Esophagus (tissue), 2 donors: ENCODE measurements around the gene MMP12. TPM values are rescaled to one million over a fixed set of nuclear protein-coding genes. Genes with fewer than 3 reads are reported as not detected.

Experiments used
- H3K27ac ChIP-seq, 2 donors: one replicate each; pipeline ENCODE4 v1.5.1; 2013; ENCODE audit warnings: low read depth in 2 of 2, mild to moderate bottlenecking in 2 of 2, inconsistent platforms in 1 of 2, low read length in 1 of 2, moderate library complexity in 1 of 2
- H3K27me3 ChIP-seq, 2 donors: one replicate each; pipeline ENCODE4 v1.6.1; 2013; ENCODE audit warnings: low read length in 2 of 2, control low read depth in 1 of 2, mild to moderate bottlenecking in 1 of 2; ENCODE audit not compliant: insufficient read depth in 2 of 2, control insufficient read depth in 1 of 2
- H3K36me3 ChIP-seq, 2 donors: one replicate each; pipeline ENCODE4 v1.6.1; 2013; ENCODE audit warnings: low read length in 1 of 2; ENCODE audit not compliant: control insufficient read depth in 2 of 2, insufficient read depth in 2 of 2
- H3K4me1 ChIP-seq, 2 donors: one replicate each; pipeline ENCODE4 v1.6.1; 2013; ENCODE audit warnings: low read length in 1 of 2; ENCODE audit not compliant: control insufficient read depth in 2 of 2, insufficient read depth in 2 of 2
- H3K4me3 ChIP-seq, 2 donors: one replicate each; pipeline ENCODE4 v1.5.1; 2013; ENCODE audit warnings: low read length in 2 of 2, mild to moderate bottlenecking in 2 of 2, low read depth in 1 of 2, moderate library complexity in 1 of 2
- H3K9me3 ChIP-seq, 2 donors: one replicate each; pipeline ENCODE4 v1.6.1; 2013; ENCODE audit warnings: mild to moderate bottlenecking in 2 of 2, low read depth in 1 of 2, low read length in 1 of 2, moderate library complexity in 1 of 2; ENCODE audit not compliant: control insufficient read depth in 2 of 2, insufficient read depth in 1 of 2
- WGBS, 2 donors: extraction: QIAGEN DNeasy Blood & Tissue Kit; methylation state at CpG; one replicate each; pipeline ENCODE4 v1.1.7; 2013; 5-methylcytosine and 5-hydroxymethylcytosine counted together
- polyA plus RNA-seq, 2 donors: library from polyadenylated mRNA; stranded (reverse); fragments of 200-250 nt; gene quantifications; one replicate each; pipeline ENCODE4 v1.2.3, GENCODE V29; 2013
- donor health status: healthy with polysubstance abuse.
- donor health status: Bipolar disorder and iron deficiency.

Gene MMP12
- polyA plus RNA-seq, 2 donors, result 0.62 TPM; not detected in 1

DNA sequence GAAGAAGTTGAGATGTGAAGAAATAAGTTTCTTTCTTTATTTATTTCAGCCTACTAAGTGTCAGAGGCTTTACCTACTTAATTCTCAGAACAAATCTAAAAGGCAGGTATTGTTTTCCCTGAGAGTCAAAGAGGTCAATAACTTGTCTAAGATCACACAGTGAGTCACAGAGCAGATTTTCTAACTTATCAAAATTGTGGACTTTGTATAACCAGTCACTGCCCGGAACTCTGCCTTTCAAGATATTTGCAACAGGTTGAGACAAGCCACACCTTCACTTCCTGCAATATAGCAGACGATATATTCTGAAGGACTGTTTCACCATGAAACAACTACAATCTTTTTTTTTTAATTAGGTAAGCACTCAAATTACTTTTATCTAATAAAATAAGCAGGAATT lies 20.8 kb downstream of the MMP12 start:
- 41 to 43% methylated on average over 2 of the region's 2 CpGs for whole genome bisulfite sequencing, 2 donors
- Histone ChIP-seq H3K4me3 (no peak overlapping the region), H3K9me3 (no peaks in the 10 kb centered on the region), H3K27ac (no peak overlapping the region), H3K27me3 (no peaks in the 10 kb centered on the region), H3K4me1 (no peaks in the 10 kb centered on the region), H3K36me3 (no peaks in the 10 kb centered on the region)

DNA sequence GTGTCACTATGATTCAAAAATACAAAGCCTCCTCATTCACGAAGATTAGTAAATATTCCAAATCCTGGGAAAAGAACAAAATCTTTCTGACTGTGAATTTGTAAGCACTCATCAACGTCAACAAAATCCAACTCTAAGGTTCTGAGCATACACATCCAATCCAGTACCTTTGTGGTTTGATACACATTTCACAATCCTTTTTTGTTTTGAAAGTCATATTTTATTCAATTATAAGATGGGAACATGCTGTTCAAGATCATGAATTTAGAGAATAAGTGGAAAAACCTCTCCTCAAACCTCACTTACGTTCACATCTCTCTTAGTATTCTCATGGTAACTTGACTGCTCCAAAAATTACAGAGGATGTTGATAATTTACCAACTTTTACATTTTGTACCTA lies 21.7 kb downstream of the MMP12 start:
- no peaks in the 10 kb centered on the region for H3K4me1 ChIP-seq
- 80 to 83% methylated on average over 3 of the region's 3 CpGs for WGBS, 2 donors
- no peak overlapping the region for H3K27ac ChIP-seq
- no peaks in the 10 kb centered on the region for H3K36me3 ChIP-seq
- no peak overlapping the region for H3K4me3 ChIP-seq
- no peaks in the 10 kb centered on the region for H3K27me3 ChIP-seq
- no peaks in the 10 kb centered on the region for H3K9me3 ChIP-seq

GRCh38 chr11:102850973-102851745 lies 23.6 kb downstream of the MMP12 start:
- H3K4me1 ChIP-seq, result no peaks in the 10 kb centered on the region
- H3K4me3 ChIP-seq, result no peak overlapping the region
- WGBS, 2 donors, result 69 to 72% methylated on average over 7 of the region's 7 CpGs
- H3K36me3 ChIP-seq, result no peaks in the 10 kb centered on the region
- no peak overlapping the region for H3K27ac ChIP-seq
- H3K27me3 ChIP-seq, result no peaks in the 10 kb centered on the region
- no peaks in the 10 kb centered on the region for H3K9me3 ChIP-seq

DNA sequence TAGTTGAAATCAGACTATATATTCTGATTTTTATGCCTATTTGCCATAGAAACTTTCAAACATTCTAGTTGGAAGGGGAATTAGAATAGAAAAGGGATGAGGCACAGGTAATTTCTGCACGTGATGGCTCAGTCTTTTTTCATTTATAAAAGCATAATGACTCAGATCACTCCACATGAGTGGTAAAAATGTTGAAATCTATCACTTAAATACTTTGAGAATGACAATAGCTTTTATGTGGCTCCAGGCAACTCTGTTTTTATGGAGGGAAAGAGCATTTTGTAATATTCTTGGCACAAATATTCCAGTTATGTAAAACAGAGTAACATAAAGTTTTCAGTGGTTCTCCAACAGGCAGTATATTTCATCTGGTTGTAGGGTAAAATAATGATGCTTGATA lies 25.5 kb downstream of the MMP12 start:
- Histone ChIP-seq H3K27me3 (no peaks in the 10 kb centered on the region), H3K9me3 (no peaks in the 10 kb centered on the region), H3K36me3 (no peaks in the 10 kb centered on the region), H3K4me1 (no peaks in the 10 kb centered on the region), H3K27ac (no peak overlapping the region), H3K4me3 (no peak overlapping the region)
- WGBS, 2 donors, result 36 to 49% methylated on average over 1 of the region's 1 CpG

DNA sequence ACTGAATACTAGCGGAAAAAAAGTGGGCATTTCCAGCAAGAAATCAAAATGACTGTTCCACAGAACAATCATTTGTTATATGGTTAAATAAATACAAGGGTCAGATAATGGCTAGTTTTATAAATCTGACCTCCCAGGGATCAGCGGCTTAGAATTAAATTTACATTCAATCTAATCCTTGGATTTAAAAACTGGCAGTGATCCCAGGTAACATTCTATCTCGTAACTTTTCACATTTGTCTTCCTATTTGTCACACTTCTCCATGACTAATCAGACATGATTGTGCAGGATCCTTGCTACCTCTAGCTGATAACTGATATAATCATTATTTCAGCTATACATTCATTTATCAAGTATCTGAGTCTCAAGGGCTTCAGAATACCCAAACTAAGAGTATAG lies 28.5 kb downstream of the MMP12 start:
- no peak overlapping the region for H3K4me3 ChIP-seq
- no peak overlapping the region for H3K27ac ChIP-seq
- H3K4me1 ChIP-seq, result no peaks in the 10 kb centered on the region
- H3K27me3 ChIP-seq, result no peaks in the 10 kb centered on the region
- H3K36me3 ChIP-seq, result no peaks in the 10 kb centered on the region
- no peaks in the 10 kb centered on the region for H3K9me3 ChIP-seq
- 29 to 32% methylated on average over 3 of the region's 3 CpGs for WGBS, 2 donors

- H3K9me3 ChIP-seq, result no peaks in the 10 kb centered on the region
- H3K4me1 ChIP-seq, result no peaks in the 10 kb centered on the region
- WGBS, 2 donors, result 66 to 71% methylated on average over 4 of the region's 4 CpGs
- H3K27ac ChIP-seq, result no peak within 1 kb of the TSS
- no peak within 1 kb of the TSS for H3K4me3 ChIP-seq
- peaks cover 0 to 2% of the 10 kb centered on the region in 2 donors for H3K27me3 ChIP-seq
- no peaks in the 10 kb centered on the region for H3K36me3 ChIP-seq
These were observed 31.3 kb downstream of the MMP12 start, which contains the start of gene MMP3 for GRCh38 chr11:102843489-102843888. MMP3 (minus strand) TSS chr11:102843609; CDS start chr11:102843546, 63 bp downstream.

- no peaks in the 10 kb centered on the region for H3K36me3 ChIP-seq
- H3K27ac ChIP-seq, result no peak overlapping the region
- H3K27me3 ChIP-seq, result peaks cover 0 to 2% of the 10 kb centered on the region in 2 donors
- WGBS, 2 donors, result 26 to 31% methylated on average over 1 of the region's 1 CpG
- H3K4me3 ChIP-seq, result no peak overlapping the region
- H3K4me1 ChIP-seq, result no peaks in the 10 kb centered on the region
- H3K9me3 ChIP-seq, result no peaks in the 10 kb centered on the region
These were observed 31.9 kb downstream of the MMP12 start for GRCh38 chr11:102842930-102843329.

DNA sequence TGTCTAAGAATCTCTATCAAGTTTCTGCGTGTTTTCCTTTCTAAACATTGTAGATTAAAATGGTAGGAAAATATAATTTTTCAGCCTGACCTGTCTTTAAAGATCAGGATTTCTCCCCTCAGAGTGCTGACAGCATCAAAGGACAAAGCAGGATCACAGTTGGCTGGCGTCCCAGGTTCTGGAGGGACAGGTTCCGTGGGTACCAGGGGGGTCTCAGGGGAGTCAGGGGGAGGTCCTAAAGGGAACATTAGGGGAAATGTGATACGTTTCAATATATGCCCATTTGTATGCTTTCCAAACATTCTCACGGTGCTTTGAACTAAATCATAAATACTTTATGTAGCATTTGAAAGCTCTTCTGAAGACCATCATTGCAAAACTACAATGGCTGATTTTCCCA lies 34.8 kb downstream of the MMP12 start:
- Histone ChIP-seq H3K36me3 (no peaks in the 10 kb centered on the region), H3K27me3 (peaks cover 0 to 2% of the 10 kb centered on the region in 2 donors), H3K4me3 (no peak overlapping the region), H3K4me1 (no peaks in the 10 kb centered on the region), H3K9me3 (no peaks in the 10 kb centered on the region), H3K27ac (no peak overlapping the region)
- 35 to 45% methylated on average over 5 of the region's 5 CpGs for WGBS, 2 donors

GRCh38 chr11:102837646-102838045 lies 37.1 kb downstream of the MMP12 start:
- Histone ChIP-seq H3K27me3 (peaks cover 0 to 2% of the 10 kb centered on the region in 2 donors), H3K36me3 (no peaks in the 10 kb centered on the region), H3K9me3 (no peaks in the 10 kb centered on the region), H3K27ac (no peak overlapping the region), H3K4me3 (no peak overlapping the region), H3K4me1 (no peaks in the 10 kb centered on the region)
- WGBS, 2 donors, result 76 to 78% methylated on average over 2 of the region's 2 CpGs

DNA sequence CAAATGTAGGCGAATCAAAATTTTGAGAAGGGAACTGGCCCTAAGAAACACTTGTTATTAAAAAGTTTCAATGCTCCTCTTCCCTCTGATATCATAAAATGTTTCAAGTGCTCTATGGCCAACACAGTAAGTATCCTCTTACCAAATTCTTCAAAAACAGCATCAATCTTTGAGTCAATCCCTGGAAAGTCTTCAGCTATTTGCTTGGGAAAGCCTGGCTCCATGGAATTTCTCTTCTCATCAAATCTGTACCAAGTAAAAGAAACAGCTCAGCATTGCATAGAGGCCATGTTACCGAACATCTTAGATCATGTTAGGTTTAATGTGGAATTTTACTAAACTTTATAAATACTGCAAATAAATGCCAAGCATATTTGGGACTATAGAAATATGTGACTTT lies 37.6 kb downstream of the MMP12 start:
- no peak overlapping the region for H3K27ac ChIP-seq
- H3K9me3 ChIP-seq, result no peaks in the 10 kb centered on the region
- H3K27me3 ChIP-seq, result peaks cover 0 to 2% of the 10 kb centered on the region in 2 donors
- H3K36me3 ChIP-seq, result no peaks in the 10 kb centered on the region
- 80 to 87% methylated on average over 2 of the region's 2 CpGs for WGBS, 2 donors
- no peak overlapping the region for H3K4me3 ChIP-seq
- H3K4me1 ChIP-seq, result no peaks in the 10 kb centered on the region
